T1000 (cell line): Measurements from ENCODE around the gene ATP5F1A.

Experiments
- DNase-seq: peaks from one replicate; lab custom pipeline; 2025; ENCODE audit warnings: mixed read lengths; lab: John Stamatoyannopoulos, UW

Gene ATP5F1A

GRCh38 chr18:46073474-46074331 lies 24.4 kb downstream of the ATP5F1A start:
- peak; percentile 59 for DNase-seq

GRCh38 chr18:46072959-46073358 lies 25.1 kb downstream of the ATP5F1A start:
- DNase-seq: no peak

DNA sequence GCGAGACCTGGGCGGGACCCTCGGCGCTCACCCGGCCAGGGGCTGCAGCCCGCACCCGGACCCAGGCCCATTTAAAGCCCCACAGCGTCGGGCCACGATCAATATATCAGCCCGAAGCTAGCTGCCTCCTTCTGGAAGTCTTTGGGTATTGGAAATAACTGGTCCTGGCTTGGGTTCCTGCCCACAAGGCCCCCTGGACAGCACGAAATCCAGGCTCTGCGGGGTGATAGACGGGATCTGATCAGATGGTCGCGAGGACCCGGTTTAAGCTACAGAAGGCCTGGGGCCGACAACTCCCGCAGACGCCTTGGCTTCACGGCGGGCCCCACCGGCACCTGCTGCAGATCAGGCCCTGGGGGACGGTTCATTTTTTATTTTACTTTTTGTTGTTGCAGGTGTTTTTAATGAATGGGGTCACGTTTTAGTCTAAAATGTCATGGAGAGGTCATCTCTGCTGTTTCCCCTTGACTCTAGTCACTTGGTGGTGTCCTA lies 25.7 kb downstream of the ATP5F1A start:
- no peak for DNase-seq

DNA sequence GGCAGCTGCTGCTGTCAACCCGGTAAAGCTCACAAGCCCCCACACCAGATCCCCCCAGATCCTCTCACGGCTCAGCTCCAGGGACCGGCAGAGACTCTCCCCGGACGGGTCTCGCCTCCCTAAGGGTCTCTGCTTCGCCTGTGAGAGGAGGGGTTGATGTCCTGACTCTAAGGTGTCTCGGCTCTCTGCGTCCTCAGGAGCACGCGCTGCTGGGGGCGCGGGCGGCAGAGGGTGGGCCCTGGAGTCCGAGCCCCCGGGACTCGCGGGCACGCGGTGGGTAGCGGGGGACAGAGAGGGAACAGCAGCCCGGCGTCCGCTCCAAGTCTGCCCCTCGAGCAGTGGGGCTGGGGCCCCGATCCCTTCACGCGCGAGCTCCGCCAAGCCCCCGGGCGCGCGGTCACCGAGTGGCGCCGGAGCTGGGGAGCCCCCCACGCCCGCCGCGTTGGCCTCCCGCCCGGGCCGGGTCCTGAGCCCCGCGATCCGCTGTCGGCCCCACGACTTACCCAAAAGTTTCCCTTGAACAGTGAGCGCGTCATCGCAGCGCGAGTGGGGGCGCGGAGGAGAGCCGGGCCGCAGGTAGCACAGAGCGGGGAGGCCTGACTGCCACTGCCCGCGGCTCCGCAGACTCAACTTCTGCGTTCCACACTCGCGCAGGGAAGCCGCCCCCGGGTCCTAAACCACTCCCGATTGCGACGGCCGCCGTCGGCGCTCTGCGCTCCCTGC lies 26.3 kb downstream of the ATP5F1A start, which contains the start of gene PSTPIP2:
Gene PSTPIP2 (minus strand): TSS at position 608 of the 723 bp plus-strand sequence. CDS start 72 bp downstream, at position 536.
- DNase-seq: peak; percentile 42

GRCh38 chr18:46070815-46071652 lies 27.1 kb downstream of the ATP5F1A start:
- no peak for DNase-seq

- no peak for DNase-seq
Observed at GRCh38 chr18:46070232-46070631, 27.9 kb downstream of the ATP5F1A start.

GRCh38 chr18:46069524-46069923 lies 28.6 kb downstream of the ATP5F1A start:
- no peak for DNase-seq

DNA sequence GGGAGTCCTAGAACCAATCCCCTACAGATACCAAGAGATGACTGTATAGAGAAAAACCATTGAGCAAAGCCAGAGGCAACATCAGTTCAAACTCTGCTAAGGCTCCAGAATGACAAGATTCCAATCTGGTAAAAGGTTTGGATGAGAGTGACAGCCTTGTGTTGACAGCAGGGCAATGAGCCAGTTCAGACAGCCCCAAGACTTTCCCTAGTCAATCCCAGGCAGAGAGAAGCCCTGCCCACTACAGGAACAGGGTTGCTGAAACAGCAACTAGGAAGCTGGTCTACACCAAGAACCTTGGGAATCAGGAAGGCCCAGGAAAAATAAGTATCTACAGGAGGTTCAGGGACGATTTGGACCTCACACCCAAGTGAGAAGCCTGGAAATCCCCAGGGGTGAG lies 29.3 kb downstream of the ATP5F1A start:
- DNase-seq: no peak

DNA sequence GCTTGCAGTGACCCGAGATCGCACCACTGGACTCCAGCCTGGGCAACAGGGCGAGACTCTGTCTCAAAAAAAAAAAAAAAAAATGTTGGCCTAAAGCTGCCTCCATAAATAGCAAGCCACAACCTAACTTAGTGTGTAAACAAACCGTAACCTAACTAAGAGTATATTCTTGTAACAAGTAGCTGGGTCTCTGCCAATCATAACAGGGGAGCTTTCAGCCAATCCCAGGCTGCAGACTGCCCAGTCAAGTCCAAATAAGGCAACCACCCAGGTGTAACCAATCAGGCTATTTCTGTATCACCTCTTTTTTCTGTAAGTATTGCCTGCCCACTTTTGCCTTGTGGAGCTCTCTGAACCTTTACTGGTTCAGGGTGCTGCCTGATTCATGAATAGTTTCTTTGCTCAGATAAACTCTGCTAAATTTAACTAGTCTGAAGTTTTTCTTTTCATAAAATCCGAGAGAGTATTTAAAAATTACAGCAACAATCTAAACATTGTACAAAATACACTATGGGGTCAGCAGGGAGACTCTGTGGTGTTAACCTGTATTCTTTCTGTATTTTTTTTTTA lies 30.6 kb downstream of the ATP5F1A start:
- DNase-seq: peak; percentile 7

DNA sequence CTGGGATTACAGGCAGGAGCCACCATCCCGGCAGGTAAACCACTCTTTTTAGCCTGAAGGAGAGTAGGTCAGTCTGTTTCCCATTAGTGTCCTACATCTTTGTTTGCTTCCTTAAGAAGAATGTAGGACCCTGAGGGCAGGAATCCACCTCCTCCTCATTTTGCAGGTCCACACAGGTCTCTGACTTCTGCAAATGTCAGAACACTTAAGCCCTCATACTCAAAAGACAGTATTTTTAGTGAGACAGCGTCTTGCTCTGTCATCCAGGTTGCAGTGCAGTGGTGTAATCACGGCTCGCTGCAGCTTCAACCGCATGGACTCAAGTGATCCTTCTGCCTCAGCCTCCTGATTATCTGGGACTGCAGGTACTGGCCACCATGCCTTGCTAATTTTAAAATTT lies 35.3 kb downstream of the ATP5F1A start:
- DNase-seq: no peak

GRCh38 chr18:46061796-46062195 lies 36.3 kb downstream of the ATP5F1A start:
- DNase-seq: no peak

- DNase-seq: no peak
Observed at GRCh38 chr18:46061387-46061786, 36.7 kb downstream of the ATP5F1A start.

DNA sequence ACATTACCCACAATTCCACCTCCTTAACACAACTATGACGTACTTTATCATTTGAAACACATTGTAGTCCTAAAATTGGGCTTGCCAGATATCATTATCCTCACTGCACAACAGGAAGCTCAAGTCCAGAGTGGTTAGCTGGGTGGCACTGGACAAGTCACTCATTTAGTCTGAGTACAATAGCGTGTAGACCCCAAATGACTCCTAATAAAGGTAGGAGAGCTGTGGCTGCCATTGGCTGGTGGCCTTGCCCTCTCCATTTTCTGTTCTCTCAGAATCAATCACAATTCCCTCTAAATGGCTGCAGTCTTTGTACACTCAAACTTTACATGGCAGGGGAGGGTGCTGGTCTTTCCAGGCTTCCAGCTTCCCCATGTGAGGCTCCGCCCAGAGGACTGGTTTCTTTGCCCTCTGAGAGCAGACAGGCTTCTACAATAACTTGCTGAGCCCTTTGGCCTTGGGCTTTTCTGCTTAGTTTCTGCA lies 37.7 kb downstream of the ATP5F1A start:
- no peak for DNase-seq

GRCh38 chr18:46055838-46056230 lies 42.3 kb downstream of the ATP5F1A start:
- DNase-seq: no peak

GRCh38 chr18:46054956-46055837 lies 42.9 kb downstream of the ATP5F1A start:
- no peak for DNase-seq

- DNase-seq: no peak
Observed at GRCh38 chr18:46053368-46054095, 44.6 kb downstream of the ATP5F1A start.

DNA sequence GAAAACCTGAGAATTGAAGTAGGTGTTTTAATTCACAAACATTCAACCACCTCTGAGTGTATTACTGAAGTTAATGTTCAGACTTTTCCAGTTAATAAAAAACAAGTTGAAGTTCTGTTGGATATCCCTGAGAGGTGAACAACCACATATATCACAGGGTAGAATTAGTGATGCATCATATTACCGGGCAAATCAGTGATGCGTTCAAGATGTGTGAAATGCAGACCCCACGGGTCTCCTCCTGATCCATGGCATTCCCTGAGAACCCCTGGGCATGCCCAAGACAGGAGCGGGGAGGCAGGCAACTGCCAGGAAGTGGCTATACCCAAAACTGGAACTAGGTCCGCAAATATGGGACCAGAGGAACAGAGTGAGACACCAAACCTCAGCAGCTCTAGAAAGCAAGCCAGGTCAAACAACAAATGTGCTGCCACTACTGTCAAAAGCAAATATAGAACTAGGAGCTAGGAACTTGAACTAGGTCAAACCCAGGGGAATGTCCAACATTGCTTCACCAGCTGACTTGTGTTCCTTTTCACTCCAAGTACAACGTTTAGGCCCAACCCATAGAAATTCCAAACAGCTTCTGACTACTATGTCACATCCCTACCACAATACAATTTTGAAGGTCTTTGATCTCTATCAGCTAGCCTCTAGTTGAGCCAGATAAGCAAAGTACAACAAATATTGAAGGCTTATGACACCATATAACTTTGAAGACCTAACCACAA lies 46.2 kb downstream of the ATP5F1A start:
- DNase-seq: no peak

GRCh38 chr18:46050268-46050667 lies 47.8 kb downstream of the ATP5F1A start:
- no peak for DNase-seq

DNA sequence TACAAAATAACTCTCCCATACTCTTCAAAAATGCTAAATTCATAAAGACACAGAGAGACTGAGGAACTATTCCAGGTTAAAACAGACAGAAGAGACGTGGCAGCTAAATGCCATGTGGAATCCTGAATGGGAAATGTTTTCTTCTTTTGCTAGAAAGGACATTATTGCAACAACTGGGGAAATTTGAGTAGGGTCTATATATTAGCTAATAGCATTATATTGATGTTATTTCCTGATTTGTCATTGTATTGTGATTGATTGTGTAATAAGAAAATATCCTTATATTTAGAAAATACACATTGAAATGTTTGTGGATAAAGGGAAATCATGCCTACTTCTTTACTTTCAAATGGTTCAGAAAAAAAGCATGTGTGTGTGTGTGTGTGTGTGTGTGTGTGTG lies 49.5 kb downstream of the ATP5F1A start:
- DNase-seq: no peak
